Loucy (cell line): ENCODE results near the gene PLXNA2.

Experiments
- H2AFZ ChIP-seq: fragments of 200-600 bp; sonication (generic); 2 replicates; pipeline ENCODE4 v1.6.0; 2016; ENCODE audit warnings: antibody characterized with exemption, mild to moderate bottlenecking, low read length, moderate library complexity
- H3F3A ChIP-seq: fragments of 200-600 bp; 2 replicates; pipeline ENCODE4 v1.6.0; 2016; ENCODE audit warnings: antibody characterized with exemption, low read depth, mild to moderate bottlenecking
- H3K27me3 ChIP-seq: fragments of 200-600 bp; sonication (generic); 2 replicates; pipeline ENCODE4 v1.6.1; 2014; ENCODE audit warnings: low read length, mild to moderate bottlenecking; ENCODE audit not compliant: insufficient read depth, poor library complexity, severe bottlenecking
- H3K36me3 ChIP-seq: fragments of 200-600 bp; sonication (generic); 2 replicates; pipeline ENCODE4 v1.6.1; 2016; ENCODE audit warnings: low read length; ENCODE audit not compliant: insufficient read depth
- H3K4me1 ChIP-seq: fragments of 200-600 bp; sonication (generic); 2 replicates; pipeline ENCODE4 v1.5.1; 2014; ENCODE audit warnings: low read length, mild to moderate bottlenecking; ENCODE audit not compliant: insufficient read depth, poor library complexity, severe bottlenecking
- H3K4me2 ChIP-seq: fragments of 200-600 bp; sonication (generic); 2 replicates; pipeline ENCODE4 v1.6.0; 2014; ENCODE audit warnings: antibody characterized with exemption, low read length, low read depth, mild to moderate bottlenecking; ENCODE audit not compliant: poor library complexity, severe bottlenecking
- H3K4me3 ChIP-seq: fragments of 200-600 bp; sonication (generic); 2 replicates; pipeline ENCODE4 v1.5.1; 2014; ENCODE audit warnings: low read length, mild to moderate bottlenecking, mixed read lengths; ENCODE audit not compliant: poor library complexity, severe bottlenecking
- H3K79me2 ChIP-seq: fragments of 200-600 bp; sonication (generic); 2 replicates; pipeline ENCODE4 v1.6.1; 2014; ENCODE audit warnings: low read length; ENCODE audit not compliant: insufficient read depth
- H3K9ac ChIP-seq: fragments of 200-600 bp; sonication (generic); 2 replicates; pipeline ENCODE4 v1.6.0; 2014; ENCODE audit warnings: mild to moderate bottlenecking, low read depth, low read length, moderate library complexity; ENCODE audit not compliant: poor library complexity, severe bottlenecking
- H3K9me2 ChIP-seq: fragments of 200-600 bp; sonication (generic); replicated peaks from 2 replicates; pipeline ENCODE4 v1.6.1; 2016; ENCODE audit warnings: low read depth, low read length, mixed read lengths
- H3K9me3 ChIP-seq: fragments of 200-600 bp; sonication (generic); 2 replicates; pipeline ENCODE4 v1.6.1; 2014; ENCODE audit warnings: mild to moderate bottlenecking, antibody characterized with exemption, low read length, low read depth; ENCODE audit not compliant: insufficient read depth
- H4K20me1 ChIP-seq: fragments of 200-600 bp; sonication (generic); 2 replicates; pipeline ENCODE4 v1.6.0; 2014; ENCODE audit warnings: antibody characterized with exemption, low read length, mild to moderate bottlenecking; ENCODE audit not compliant: insufficient read depth, poor library complexity, severe bottlenecking
- EZH2phosphoT487 ChIP-seq: fragments of 200-600 bp; IDR thresholded peaks from 2 replicates; pipeline ENCODE4 v1.6.1; 2018; ENCODE audit warnings: antibody characterized with exemption, mild to moderate bottlenecking, moderate library complexity, borderline replicate concordance
- TF ChIP-seq, protein P1 (sequence below): fragments of 200-600 bp; sonication (generic); conservative IDR thresholded peaks from 2 replicates; pipeline ENCODE4 v1.5.1; 2014; ENCODE audit warnings: mild to moderate bottlenecking, antibody characterized with exemption, low read length

The PLXNA2 gene

DNA sequence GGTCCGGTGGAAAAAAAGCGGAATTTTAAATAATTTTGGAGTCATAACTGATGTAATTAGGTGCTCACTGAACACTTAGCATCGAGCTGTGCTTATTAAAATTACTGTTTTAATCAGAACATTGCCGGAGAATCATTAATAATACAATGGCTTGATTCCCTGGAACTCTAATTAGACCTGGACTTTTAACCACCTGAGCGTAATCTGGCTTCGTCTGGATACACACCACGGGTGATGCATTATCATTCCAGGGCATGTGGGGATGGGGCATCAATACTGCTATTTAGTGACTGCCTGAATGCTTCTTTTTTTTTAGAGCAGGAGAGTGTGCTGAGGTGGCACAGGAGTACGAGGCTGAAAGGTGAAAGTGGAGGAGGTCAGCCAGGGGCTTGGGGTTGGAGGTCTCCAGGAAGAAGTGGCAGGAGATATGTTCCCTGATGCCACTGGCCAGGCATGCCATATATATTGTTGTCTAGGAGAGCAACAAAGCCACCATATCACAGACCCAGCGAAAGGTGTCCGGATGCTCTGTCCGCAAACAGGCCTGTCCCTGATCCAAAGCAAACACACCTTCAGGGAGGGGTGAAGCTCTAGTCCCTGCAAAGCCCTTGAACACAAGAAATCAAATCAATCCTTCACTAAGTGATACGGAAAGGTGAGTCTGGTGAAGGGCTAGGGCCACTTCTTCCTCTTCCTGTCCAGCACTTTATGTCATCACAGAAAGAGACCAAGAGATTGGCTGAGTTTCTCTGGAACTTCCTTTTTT lies 125.2 kb downstream of the PLXNA2 start:
- Histone ChIP-seq H3K27me3 (no peaks in the 10 kb centered on the region), H3K79me2 (no peaks in the 10 kb centered on the region), H2AFZ (no peak overlapping the region), H3K36me3 (no peaks in the 10 kb centered on the region), H3K4me3 (no peak overlapping the region), H3K9me3 (no peaks in the 10 kb centered on the region), H3K4me1 (no peaks in the 10 kb centered on the region), H3F3A (no peaks in the 10 kb centered on the region), H4K20me1 (no peaks in the 10 kb centered on the region), H3K4me2 (no peak overlapping the region), H3K9ac (no peak overlapping the region), H3K9me2 (no peaks in the 10 kb centered on the region)
- TF ChIP-seq, protein P1, sequence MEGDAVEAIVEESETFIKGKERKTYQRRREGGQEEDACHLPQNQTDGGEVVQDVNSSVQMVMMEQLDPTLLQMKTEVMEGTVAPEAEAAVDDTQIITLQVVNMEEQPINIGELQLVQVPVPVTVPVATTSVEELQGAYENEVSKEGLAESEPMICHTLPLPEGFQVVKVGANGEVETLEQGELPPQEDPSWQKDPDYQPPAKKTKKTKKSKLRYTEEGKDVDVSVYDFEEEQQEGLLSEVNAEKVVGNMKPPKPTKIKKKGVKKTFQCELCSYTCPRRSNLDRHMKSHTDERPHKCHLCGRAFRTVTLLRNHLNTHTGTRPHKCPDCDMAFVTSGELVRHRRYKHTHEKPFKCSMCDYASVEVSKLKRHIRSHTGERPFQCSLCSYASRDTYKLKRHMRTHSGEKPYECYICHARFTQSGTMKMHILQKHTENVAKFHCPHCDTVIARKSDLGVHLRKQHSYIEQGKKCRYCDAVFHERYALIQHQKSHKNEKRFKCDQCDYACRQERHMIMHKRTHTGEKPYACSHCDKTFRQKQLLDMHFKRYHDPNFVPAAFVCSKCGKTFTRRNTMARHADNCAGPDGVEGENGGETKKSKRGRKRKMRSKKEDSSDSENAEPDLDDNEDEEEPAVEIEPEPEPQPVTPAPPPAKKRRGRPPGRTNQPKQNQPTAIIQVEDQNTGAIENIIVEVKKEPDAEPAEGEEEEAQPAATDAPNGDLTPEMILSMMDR: no peak
- no peak for TF ChIP-seq EZH2phosphoT487

DNA sequence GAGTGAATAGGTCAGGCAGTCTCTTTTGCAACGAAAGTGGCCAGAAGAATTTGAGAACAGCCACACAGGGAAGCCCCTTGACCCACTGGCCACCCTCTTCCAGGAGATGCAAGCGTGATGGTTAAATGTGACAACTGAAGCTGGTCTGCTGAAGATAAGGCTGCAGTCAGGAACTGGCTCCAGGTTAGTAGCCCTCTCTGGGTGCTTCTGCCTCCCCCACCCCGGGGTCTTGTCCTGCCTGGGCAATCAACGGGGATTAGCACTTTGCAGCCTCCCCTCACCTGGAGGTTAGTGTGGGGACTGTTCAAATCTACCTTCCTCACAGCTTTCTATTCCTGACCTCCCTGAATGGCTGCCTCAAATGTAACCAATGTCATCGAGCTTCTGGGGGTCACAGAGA lies 125.9 kb downstream of the PLXNA2 start:
- no peaks in the 10 kb centered on the region for H3K36me3 ChIP-seq
- no peaks in the 10 kb centered on the region for H3K9me2 ChIP-seq
- H3K79me2 ChIP-seq: no peaks in the 10 kb centered on the region
- no peaks in the 10 kb centered on the region for H3K27me3 ChIP-seq
- no peaks in the 10 kb centered on the region for H3K4me1 ChIP-seq
- H3K9me3 ChIP-seq: no peaks in the 10 kb centered on the region
- H3K4me2 ChIP-seq: no peak overlapping the region
- H3K4me3 ChIP-seq: no peak overlapping the region
- H2AFZ ChIP-seq: no peak overlapping the region
- H4K20me1 ChIP-seq: no peaks in the 10 kb centered on the region
- H3K9ac ChIP-seq: no peak overlapping the region
- TF ChIP-seq, protein P1: no peak
- TF ChIP-seq EZH2phosphoT487: no peak
- H3F3A ChIP-seq: no peaks in the 10 kb centered on the region

DNA sequence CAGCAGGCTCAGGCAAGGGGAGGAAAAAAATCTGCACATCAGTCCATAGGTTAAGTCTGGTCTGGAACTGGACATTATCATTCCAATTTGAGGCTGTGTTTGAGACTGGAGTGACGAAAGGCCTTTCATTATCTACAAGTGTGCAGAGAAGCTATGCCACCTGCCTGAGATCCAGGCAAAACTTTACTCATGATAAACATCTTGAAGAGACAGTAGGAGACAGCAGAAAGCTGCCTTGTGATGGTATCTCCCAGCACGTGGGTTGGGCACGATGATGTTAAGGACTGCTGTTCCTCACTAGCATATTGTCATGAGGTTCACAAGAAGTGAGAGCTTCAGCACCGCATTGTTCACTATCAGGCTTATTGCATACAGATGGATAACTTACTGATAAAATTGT lies 126.4 kb downstream of the PLXNA2 start:
- H3K9ac ChIP-seq: no peak overlapping the region
- H3K4me2 ChIP-seq: no peak overlapping the region
- no peaks in the 10 kb centered on the region for H3K9me3 ChIP-seq
- H2AFZ ChIP-seq: no peak overlapping the region
- no peaks in the 10 kb centered on the region for H4K20me1 ChIP-seq
- no peaks in the 10 kb centered on the region for H3F3A ChIP-seq
- no peaks in the 10 kb centered on the region for H3K9me2 ChIP-seq
- H3K4me3 ChIP-seq: no peak overlapping the region
- H3K36me3 ChIP-seq: no peaks in the 10 kb centered on the region
- H3K4me1 ChIP-seq: no peaks in the 10 kb centered on the region
- TF ChIP-seq EZH2phosphoT487: no peak
- TF ChIP-seq, protein P1: no peak
- H3K27me3 ChIP-seq: no peaks in the 10 kb centered on the region
- H3K79me2 ChIP-seq: no peaks in the 10 kb centered on the region
